GM23338 (cell line): ENCODE measurements around the gene SND1. TPM values are rescaled to one million over a fixed set of nuclear protein-coding genes. Genes with fewer than 3 reads are reported as not detected.

Source experiments
- ATAC-seq: fragments of 200-7000 bp; cut with Tn5 transposase; 3 replicates; pipeline ENCODE4 v1.9.1; 2020
- DNase-seq: peaks from one replicate; pipeline ENCODE4 v3.0.0-alpha.2; 2015; ENCODE audit warnings: low spot score
- H2AFZ ChIP-seq: fragments of 200-600 bp; sonication (generic); 2 replicates; pipeline ENCODE4 v1.8.0; 2016; ENCODE audit warnings: antibody characterized with exemption, mild to moderate bottlenecking, moderate library complexity
- H3F3A ChIP-seq: fragments of 200-600 bp; sonication (generic); replicated peaks from 2 replicates; pipeline ENCODE4 v1.8.0; 2017; ENCODE audit warnings: antibody characterized with exemption, mixed run types, low read depth
- H3K27ac ChIP-seq: fragments of 200-600 bp; sonication (generic); 2 replicates; pipeline ENCODE4 v1.6.1; 2016; ENCODE audit warnings: low read depth
- H3K27me3 ChIP-seq: fragments of 200-600 bp; sonication (generic); 2 replicates; pipeline ENCODE4 v1.8.0; 2016; ENCODE audit warnings: mild to moderate bottlenecking, mixed run types, moderate library complexity; ENCODE audit not compliant: insufficient read depth
- H3K36me3 ChIP-seq: fragments of 200-600 bp; sonication (generic); 2 replicates; pipeline ENCODE4 v1.8.0; 2016; ENCODE audit warnings: mild to moderate bottlenecking; ENCODE audit not compliant: insufficient read depth
- H3K4me1 ChIP-seq: fragments of 200-600 bp; sonication (generic); 2 replicates; pipeline ENCODE4 v1.8.0; 2016; ENCODE audit warnings: mild to moderate bottlenecking, moderate library complexity; ENCODE audit not compliant: insufficient read depth
- H3K4me2 ChIP-seq: fragments of 200-600 bp; sonication (generic); 2 replicates; pipeline ENCODE4 v1.7.1; 2017; ENCODE audit warnings: mixed run types
- H3K4me3 ChIP-seq: fragments of 200-600 bp; sonication (generic); 2 replicates; pipeline ENCODE4 v1.6.1; 2016; ENCODE audit warnings: mixed run types
- H3K79me2 ChIP-seq: fragments of 200-600 bp; sonication (generic); replicated peaks from 2 replicates; pipeline ENCODE4 v1.8.0; 2017; ENCODE audit warnings: mild to moderate bottlenecking; ENCODE audit not compliant: insufficient read depth
- H3K9me2 ChIP-seq: fragments of 200-600 bp; sonication (generic); 2 replicates; pipeline ENCODE4 v1.8.0; 2017; ENCODE audit not compliant: insufficient read depth
- H4K20me1 ChIP-seq: fragments of 200-600 bp; sonication (generic); replicated peaks from 2 replicates; pipeline ENCODE4 v1.8.0; 2017; ENCODE audit warnings: mild to moderate bottlenecking; ENCODE audit not compliant: insufficient read depth
- H3K27ac Mint-ChIP-seq: 2 replicates; pipeline ENCODE4 v1.8.0; 2020; ENCODE audit warnings: inconsistent platforms, mild to moderate bottlenecking, moderate library complexity, mixed read lengths
- H3K27me3 Mint-ChIP-seq: 3 replicates; pipeline ENCODE4 v1.8.0; 2022; ENCODE audit warnings: low read depth, mild to moderate bottlenecking, moderate library complexity, mixed read lengths, inconsistent platforms; ENCODE audit not compliant: insufficient read depth, poor library complexity
- H3K36me3 Mint-ChIP-seq: 3 replicates; pipeline ENCODE4 v1.8.0; 2021; ENCODE audit warnings: low read depth, mild to moderate bottlenecking, inconsistent platforms, moderate library complexity, mixed read lengths
- H3K4me1 Mint-ChIP-seq: 3 replicates; pipeline ENCODE4 v1.8.0; 2020; ENCODE audit warnings: mild to moderate bottlenecking, inconsistent platforms, mixed read lengths
- H3K4me3 Mint-ChIP-seq: 3 replicates; pipeline ENCODE4 v1.8.0; 2021; ENCODE audit warnings: moderate library complexity, mild to moderate bottlenecking, inconsistent platforms, mixed read lengths
- H3K9me3 Mint-ChIP-seq: 3 replicates; pipeline ENCODE4 v1.8.0; 2020; ENCODE audit warnings: moderate library complexity, mild to moderate bottlenecking, inconsistent platforms, mixed read lengths
- CREB1 ChIP-seq: fragments of 250-450 bp; sonication (Bioruptor Pico); IDR thresholded peaks from 2 replicates; pipeline ENCODE4 v1.5.0; 2020; ENCODE audit warnings: low read depth, mild to moderate bottlenecking, moderate library complexity
- CTCF ChIP-seq, 2 experiments: fragments of 200-600 bp in 1 of 2; sonication (generic) in 1 of 2; conservative IDR thresholded peaks; 2 replicates each; pipeline versions ENCODE4 v1.5.1 to v1.6.1; 2016 to 2017; ENCODE audit warnings: antibody characterized with exemption in 2 of 2, low read depth in 2 of 2, mild to moderate bottlenecking in 2 of 2, moderate library complexity in 1 of 2
- ETS1 ChIP-seq: IDR thresholded peaks from 2 replicates; pipeline ENCODE4 v1.6.1; 2016; ENCODE audit warnings: antibody characterized with exemption
- EZH2 ChIP-seq: fragments of 200-600 bp; sonication (generic); IDR thresholded peaks from one replicate; pipeline ENCODE4 v1.8.0; 2017; ENCODE audit warnings: antibody characterized with exemption, mild to moderate bottlenecking, low read depth; ENCODE audit not compliant: unreplicated experiment
- EZH2phosphoT487 ChIP-seq: fragments of 200-600 bp; sonication (generic); IDR thresholded peaks from one replicate; pipeline ENCODE4 v1.8.1; 2018; ENCODE audit warnings: antibody characterized with exemption; ENCODE audit not compliant: unreplicated experiment
- JUNB ChIP-seq: IDR thresholded peaks from one replicate; pipeline ENCODE4 v1.6.1; 2016; ENCODE audit warnings: antibody characterized with exemption; ENCODE audit not compliant: unreplicated experiment
- NANOG ChIP-seq: IDR thresholded peaks from 2 replicates; pipeline ENCODE4 v1.6.1; 2016; ENCODE audit warnings: antibody characterized with exemption, borderline replicate concordance
- POLR2AphosphoS5 ChIP-seq: IDR thresholded peaks from 2 replicates; pipeline ENCODE4 v1.6.1; 2016; ENCODE audit warnings: antibody characterized with exemption, low read depth
- REST ChIP-seq: IDR thresholded peaks from one replicate; pipeline ENCODE4 v1.6.1; 2018; ENCODE audit warnings: antibody characterized with exemption; ENCODE audit not compliant: unreplicated experiment
- STAT1 ChIP-seq: IDR thresholded peaks from one replicate; pipeline ENCODE4 v1.6.1; 2016; ENCODE audit warnings: antibody characterized with exemption; ENCODE audit not compliant: unreplicated experiment
- ZNF114 ChIP-seq: fragments of 250-450 bp; sonication (Bioruptor Pico); IDR thresholded peaks from 2 replicates; pipeline ENCODE4 v1.5.0; 2020; ENCODE audit warnings: mild to moderate bottlenecking, moderate library complexity
- ZNF331 ChIP-seq: fragments of 250-450 bp; sonication (Bioruptor Pico); IDR thresholded peaks from 2 replicates; pipeline ENCODE4 v1.5.0; 2020; ENCODE audit warnings: low read depth, mild to moderate bottlenecking, moderate library complexity
- polyA plus RNA-seq: library from polyadenylated mRNA; unstranded; fragments of >200 nt; fragmentation: Nextera tagmentation; extraction: Ambion mirVana; gene quantifications from 2 replicates; pipeline ENCODE4 v1.2.1, GENCODE V29; 2016
- total RNA-seq: library from RNA; depleted of rRNA; stranded (reverse); fragments of >200 nt; shearing (Covaris generic); gene quantifications from 2 replicates; pipeline ENCODE4 v1.2.3, GENCODE V29; 2014

The SND1 gene
- total and polyA plus RNA-seq, 2 experiments from 2014 or later: 107 to 254 TPM

- Histone ChIP-seq H3K4me2 (no peak overlapping the region), H2AFZ (no peak overlapping the region), H3K27me3 (no peaks in the 10 kb centered on the region), H3F3A (no peaks in the 10 kb centered on the region), H3K4me1 (peaks cover 30% of the 10 kb centered on the region), H3K4me3 (no peak overlapping the region), H3K79me2 (peaks cover 28% of the 10 kb centered on the region), H3K9me2 (no peaks in the 10 kb centered on the region), H4K20me1 (peaks cover 20% of the 10 kb centered on the region), H3K27ac (no peak overlapping the region), H3K36me3 (no peaks in the 10 kb centered on the region)
- ATAC-seq (no peak), DNase-seq (no peak)
- Mint-ChIP-seq H3K36me3 (peaks cover 30% of the 10 kb centered on the region), H3K27ac (no peak overlapping the region), H3K4me1 (peaks cover 29% of the 10 kb centered on the region), H3K27me3 (peaks cover 3% of the 10 kb centered on the region), H3K9me3 (no peaks in the 10 kb centered on the region), H3K4me3 (no peak overlapping the region)
- TF ChIP-seq POLR2AphosphoS5: no peak
- no peak for TF ChIP-seq ETS1
These were observed 276.9 kb downstream of the SND1 start for GRCh38 chr7:127928852-127929251.

- no peak for TF ChIP-seq CREB1 (CRISPR knock-in tag)
- TF ChIP-seq EZH2phosphoT487: no peak
- TF ChIP-seq CTCF (conservative IDR thresholded peaks at IDR 0.05; ENCODE audit: low read depth in 2 of 2): no peak
- TF ChIP-seq ZNF114 (CRISPR knock-in tag): no peak
- no peak for TF ChIP-seq NANOG
- TF ChIP-seq POLR2AphosphoS5: no peak
- no peak for TF ChIP-seq STAT1
- TF ChIP-seq EZH2: no peak
- no peak for TF ChIP-seq JUNB
- TF ChIP-seq REST: no peak
- TF ChIP-seq ZNF331 (CRISPR knock-in tag): no peak
- no peak overlapping the region for H3K27ac ChIP-seq
- DNase-seq: no peak
- H3K79me2 ChIP-seq: peaks cover 24% of the 10 kb centered on the region
- Mint-ChIP-seq H3K27ac (no peak overlapping the region), H3K9me3 (no peaks in the 10 kb centered on the region), H3K4me3 (no peak overlapping the region), H3K36me3 (peaks cover 30% of the 10 kb centered on the region), H3K4me1 (peaks cover 40% of the 10 kb centered on the region), H3K27me3 (peaks cover 6% of the 10 kb centered on the region)
- peaks cover 20% of the 10 kb centered on the region for H4K20me1 ChIP-seq
- no peak overlapping the region for H3K4me2 ChIP-seq
- no peaks in the 10 kb centered on the region for H3K9me2 ChIP-seq
- H3K4me1 ChIP-seq: peaks cover 31% of the 10 kb centered on the region
- no peaks in the 10 kb centered on the region for H3K36me3 ChIP-seq
- no peak overlapping the region for H2AFZ ChIP-seq
- H3F3A ChIP-seq: no peaks in the 10 kb centered on the region
- no peak overlapping the region for H3K4me3 ChIP-seq
- ATAC-seq: no peak
- H3K27me3 ChIP-seq: no peaks in the 10 kb centered on the region
These were observed 278.6 kb downstream of the SND1 start for GRCh38 chr7:127930341-127931328.
